GM18502 (cell line): ENCODE measurements around the gene GATAD2A.
A peak's percentile ranks its signal among the peaks of the same experiment; 100 is the strongest.
"Not testable (repeated sequence)": the region's sequence is repeated elsewhere in the genome, so short reads cannot be mapped to it uniquely, and the experiment has no call there.

Experiments
- ATAC-seq: cut with Tn5 transposase; IDR thresholded peaks from one replicate; pipeline ENCODE4 v1.9.1; 2021; ENCODE audit warnings: mild to moderate bottlenecking; ENCODE audit not compliant: unreplicated experiment, poor library complexity

Gene GATAD2A

DNA sequence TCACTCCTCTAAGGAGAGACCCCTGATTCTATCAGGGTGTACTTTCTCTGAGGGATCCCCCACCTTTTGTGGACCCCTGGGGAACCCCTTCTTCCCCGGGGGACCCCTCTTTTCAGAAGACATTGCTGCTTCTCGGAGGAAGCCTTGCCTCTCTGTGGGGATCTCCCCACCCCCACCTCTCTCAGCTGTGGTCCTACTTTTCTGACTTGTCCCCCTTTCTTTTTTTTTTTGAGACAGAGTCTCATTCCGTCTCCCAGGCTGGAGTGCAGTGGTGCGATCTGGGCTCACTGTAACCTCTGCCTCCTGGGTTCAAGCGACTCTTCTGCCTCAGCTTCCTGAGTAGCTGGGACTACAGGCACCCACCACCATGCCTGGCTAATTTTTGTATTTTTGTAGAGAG lies 18.4 kb upstream of the GATAD2A start:
- ATAC-seq, result no peak

- ATAC-seq, result no peak
These were observed 16.6 kb upstream of the GATAD2A start for GRCh38 chr19:19388568-19389555.

- ATAC-seq, result not testable (repeated sequence)
These were observed 15.8 kb upstream of the GATAD2A start for GRCh38 chr19:19389683-19390082.

DNA sequence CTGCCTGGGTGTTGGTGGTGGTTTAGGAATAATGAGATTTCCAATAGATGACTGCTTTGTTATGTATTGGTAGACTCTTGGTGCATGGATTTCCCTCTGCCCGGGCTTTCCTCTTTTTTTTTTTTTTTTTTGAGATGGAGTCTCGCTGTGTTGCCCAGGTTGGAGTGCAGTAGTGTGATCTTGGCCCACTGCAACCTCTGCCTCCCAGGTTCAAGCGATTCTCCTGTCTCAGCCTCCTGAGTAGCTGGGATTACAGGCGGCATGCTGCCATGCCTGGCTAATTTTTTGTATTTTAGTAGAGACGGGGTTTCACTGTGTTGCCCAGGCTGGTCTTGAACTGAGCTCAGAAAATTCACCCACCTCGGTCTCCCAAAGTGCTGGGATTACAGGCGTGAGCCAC lies 11.1 kb upstream of the GATAD2A start:
- ATAC-seq, result not testable (repeated sequence)

- ATAC-seq, result no peak
These were observed 5.6 kb upstream of the GATAD2A start for GRCh38 chr19:19399733-19400433.

GRCh38 chr19:19402656-19403372 lies 2.7 kb upstream of the GATAD2A start:
- no peak for ATAC-seq

GRCh38 chr19:19403373-19403901 lies 2.0 kb upstream of the GATAD2A start:
- no peak for ATAC-seq

DNA sequence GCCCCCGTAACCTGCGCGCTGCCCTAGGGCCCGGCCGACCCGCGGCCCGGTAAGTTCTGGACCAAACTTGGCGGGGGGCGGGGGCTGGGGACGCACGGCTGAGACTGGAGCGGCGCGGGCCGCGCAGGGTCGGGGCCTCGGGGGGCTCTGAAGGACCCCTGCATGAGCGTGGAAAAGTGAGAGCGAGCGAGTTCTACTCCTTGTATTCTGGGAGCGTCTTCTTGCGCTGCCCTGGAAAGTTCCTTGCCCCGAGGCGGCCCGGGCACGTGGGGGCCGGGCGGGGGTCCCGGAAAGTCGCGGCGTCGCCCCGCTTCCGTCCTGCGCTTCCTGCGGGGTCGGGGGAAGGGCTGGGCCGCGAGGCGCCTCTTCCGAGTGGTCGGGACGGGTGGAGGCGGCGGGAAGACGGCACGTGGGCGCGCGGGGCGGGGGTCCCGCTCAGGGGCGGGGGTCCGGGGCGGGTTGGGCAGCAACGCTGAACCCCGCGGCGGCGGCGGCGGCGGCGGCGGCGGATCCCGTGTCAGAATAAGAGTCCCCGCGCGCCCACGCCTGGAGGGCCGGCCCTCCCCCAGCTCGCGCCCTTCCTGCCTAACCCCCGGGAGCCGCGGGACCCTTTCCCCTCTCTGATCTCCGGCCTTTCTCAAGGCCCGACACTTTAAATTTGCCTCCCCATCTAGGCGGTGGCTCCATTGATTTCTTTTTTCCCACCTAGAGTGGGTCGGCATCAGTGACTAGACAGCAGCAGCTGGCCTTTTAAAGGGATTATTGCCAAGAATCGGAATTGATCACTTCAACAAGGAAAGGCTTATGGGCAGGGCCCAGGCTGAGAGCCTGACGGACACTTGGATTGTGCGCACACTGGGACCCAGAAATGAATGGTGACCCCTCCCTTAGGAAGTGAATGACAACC lies 749 bp downstream of the GATAD2A start:
- ATAC-seq, result peak; percentile 24

DNA sequence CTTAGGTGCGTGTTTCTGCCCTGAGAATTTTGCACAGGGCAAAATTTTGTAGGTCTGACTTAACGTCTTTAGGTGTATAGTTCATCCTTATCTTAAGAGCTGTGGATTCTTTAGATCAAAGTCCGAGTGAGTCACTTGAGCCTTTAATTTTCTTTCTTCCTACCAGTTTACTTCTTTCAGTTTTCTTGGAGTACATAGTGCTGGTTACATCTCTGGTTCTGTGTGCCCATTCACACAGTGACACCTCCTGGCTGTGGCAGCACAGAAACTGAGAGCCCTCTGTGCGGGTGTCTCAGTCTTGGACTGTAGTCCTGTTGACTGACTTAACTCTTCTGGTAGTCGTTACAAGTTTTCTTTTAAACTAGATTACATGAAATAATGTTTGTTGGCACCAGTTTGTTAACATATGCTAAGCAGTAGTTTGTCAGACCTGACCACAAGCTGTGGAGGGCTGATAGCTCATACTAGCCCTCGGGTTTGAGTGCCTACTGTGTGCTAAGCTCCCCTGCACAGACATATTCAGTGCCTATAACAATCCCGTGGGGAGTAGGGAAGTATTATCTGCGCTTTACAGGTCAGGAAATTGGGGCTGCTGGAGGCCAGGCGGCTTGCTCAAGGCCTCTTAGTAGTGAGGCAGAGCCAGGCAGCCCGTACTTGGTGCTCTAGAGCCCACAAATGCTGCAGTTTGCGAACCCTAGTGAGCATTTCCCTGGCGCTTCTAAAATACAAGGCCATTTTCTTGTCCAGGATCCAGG lies 1.6 kb downstream of the GATAD2A start:
- peak; percentile 34 for ATAC-seq

- ATAC-seq, result no peak
These were observed 2.1 kb downstream of the GATAD2A start for GRCh38 chr19:19407633-19407930.

DNA sequence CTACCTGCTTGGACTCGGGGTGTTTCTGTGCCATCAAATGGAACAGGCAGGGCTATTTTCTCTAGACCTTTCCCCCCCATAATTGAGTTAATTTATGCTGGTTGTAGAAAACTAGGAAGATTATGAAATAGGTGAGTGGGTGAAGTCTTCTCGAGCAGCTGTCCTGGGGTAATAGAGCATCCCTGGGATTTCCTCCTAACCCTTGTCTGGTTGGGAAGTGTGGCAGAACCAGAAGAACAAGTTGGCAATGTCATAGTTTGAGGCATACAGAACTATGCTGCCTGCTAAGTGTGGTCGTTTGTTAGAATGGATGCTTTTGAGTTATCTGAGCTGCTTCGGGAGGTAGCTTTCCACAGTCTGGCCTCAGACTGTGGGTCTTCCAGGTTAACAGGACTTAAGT lies 3.7 kb downstream of the GATAD2A start:
- ATAC-seq, result no peak

- ATAC-seq, result no peak
These were observed 4.2 kb downstream of the GATAD2A start for GRCh38 chr19:19409631-19410030.

DNA sequence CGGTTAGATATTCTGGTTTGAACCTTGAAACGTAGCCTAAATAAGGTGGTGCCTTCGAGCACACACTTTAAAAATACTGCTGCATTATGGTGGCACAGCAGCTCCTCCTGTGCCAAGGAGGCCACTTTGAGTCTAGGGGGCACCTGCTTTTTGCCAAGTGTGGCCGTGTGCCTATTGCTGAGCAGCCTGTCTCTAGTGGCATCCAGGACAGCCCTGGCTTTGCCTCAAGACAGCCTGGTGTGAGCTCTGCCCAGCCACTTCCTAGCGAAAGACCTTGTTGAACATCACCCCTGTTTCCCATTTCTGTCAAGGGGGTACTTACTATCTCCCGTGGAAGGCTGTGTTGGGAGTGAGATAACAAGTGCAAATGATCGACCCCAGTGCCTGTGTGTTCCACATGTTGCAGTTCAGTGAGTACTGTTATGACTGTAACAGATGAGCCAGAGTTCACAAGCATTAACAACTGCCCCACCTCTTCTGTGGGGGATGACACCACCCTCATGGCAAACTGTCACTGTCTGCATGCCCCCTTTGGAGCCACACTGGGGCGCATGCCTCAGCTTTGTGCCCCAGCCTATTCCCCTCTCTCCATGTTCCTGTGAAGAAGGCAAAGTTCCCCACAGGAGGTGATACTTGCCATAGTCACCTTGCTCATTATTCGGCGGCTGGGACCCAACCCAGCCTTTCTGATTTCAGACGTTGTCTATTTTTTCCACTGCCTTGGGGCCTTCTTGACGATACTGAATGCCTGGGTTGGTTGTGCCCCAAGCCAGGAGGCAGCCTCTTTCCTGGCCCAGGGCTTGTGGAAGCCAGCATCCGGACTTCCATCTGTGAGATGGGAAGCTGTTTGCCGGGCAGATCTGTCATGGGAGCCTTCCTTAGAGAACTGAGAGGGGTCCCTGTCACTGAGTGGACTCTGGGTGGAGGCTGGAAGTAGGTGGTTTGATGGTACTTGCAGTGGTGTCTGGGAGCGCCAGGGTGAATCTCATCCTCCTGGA lies 5.4 kb downstream of the GATAD2A start:
- no peak for ATAC-seq

DNA sequence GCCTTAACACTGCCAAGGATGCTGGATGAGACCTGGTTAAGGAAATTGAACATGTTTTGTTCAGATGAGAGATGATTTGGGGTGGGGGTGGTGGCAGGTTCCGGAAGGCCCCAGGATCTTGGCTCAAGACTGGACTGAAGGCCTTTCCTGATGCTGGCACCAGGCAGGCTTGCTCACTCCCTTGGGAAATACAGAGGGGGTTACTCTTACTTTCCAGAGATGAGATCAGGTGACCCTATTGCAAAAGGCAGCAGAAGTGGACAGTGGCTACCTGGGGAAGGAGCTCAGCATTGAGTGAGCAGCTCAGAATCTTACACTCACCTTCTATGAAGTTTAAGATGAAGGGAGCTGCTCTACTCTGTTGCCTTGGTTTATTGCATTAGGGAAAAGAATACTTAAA lies 10.8 kb downstream of the GATAD2A start:
- no peak for ATAC-seq

GRCh38 chr19:19417046-19417445 lies 11.6 kb downstream of the GATAD2A start:
- ATAC-seq, result no peak

DNA sequence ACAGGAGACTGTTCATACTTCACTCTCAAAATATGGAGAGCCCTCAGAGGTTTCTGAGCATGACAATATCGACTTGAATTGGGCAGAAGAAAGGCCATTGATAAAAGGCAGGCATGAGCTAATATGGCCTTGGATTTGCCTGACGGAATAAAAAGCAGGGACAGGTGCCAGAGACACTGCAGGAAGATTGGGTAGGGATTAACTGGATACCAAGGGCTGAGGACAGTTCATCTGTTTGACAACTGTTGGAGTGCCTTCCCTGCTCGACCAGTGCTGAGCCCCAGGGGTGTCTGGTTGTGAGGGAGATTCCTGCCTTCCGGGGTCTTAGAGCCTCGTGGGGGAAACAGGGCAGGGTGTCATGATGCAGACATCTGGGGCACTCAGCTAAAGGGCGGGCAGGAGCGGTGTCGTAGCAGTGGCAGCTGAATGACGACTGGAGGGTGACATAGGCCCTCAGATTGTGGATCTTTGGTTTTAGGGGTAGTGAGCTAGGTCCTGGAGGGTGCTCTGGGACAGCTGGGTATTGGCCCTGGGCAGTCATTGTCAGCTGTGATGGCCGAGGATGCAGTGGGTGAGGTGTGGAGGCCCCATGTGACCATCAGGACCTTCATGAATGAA lies 12.3 kb downstream of the GATAD2A start:
- ATAC-seq, result no peak

DNA sequence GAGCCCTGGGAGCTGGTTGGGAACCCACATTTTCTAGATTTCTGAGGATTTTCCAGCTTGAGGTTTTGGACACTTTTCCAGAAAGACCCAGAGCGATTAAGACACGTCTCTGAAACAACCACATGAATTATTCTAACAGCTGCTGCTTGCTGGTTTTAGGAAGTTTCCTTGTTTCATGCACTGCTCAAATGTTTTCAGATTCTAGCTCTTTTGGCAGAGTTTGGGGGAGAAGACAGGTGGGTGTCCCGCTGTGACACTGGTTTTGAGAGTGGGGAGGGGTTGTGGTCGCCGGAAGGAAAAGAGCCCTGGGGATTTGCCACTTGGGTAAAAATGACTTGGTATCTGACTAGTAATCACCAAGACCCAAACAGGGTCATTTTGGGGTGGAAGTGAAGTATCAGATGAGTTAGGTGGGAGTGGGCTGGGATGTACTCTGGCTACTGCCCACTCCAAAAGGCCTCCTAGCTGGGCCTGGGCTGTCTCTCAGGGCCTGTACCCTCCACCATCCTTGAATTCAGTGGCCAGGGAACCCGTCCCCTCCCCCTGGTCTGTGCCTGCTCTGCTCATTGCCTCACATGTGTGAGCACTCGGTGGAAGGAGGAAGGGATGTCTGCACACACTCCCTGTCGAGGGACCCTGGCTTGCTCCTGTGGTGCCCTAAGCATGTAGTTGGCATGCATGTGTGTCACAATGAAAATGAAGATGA lies 13.2 kb downstream of the GATAD2A start:
- ATAC-seq, result no peak
